Measurements from ENCODE around the gene E4F1.

- TF ChIP-seq POLR2A (IDR thresholded peaks at IDR 0.05; ENCODE audit: low read depth, low read length) (no peak), CTCF (IDR thresholded peaks at IDR 0.05; ENCODE audit: extremely low read depth in 1 of 2, insufficient read depth in 1 of 2, low read depth in 1 of 2, low read length in 2 of 2) (no peak), MAX (IDR thresholded peaks at IDR 0.05; ENCODE audit: insufficient read depth, insufficient read length) (no peak), FOS (IDR thresholded peaks at IDR 0.05; ENCODE audit: borderline replicate concordance, insufficient read depth, low read length) (no peak), EZH2 (IDR thresholded peaks at IDR 0.05; ENCODE audit: borderline replicate concordance, low read depth, low read length, severe bottlenecking) (no peak), POLR2AphosphoS5 (IDR thresholded peaks at IDR 0.05; ENCODE audit: insufficient read depth, low read depth, low read length) (no peak)
Observed at GRCh38 chr16:2257726-2258125, 34.3 kb downstream of the E4F1 start.

All from endothelial cell of umbilical vein (primary cell).